ENCODE data around the gene DENND6B. TPM values are rescaled to one million over a fixed set of nuclear protein-coding genes. Genes with fewer than 3 reads are reported as not detected.

The DENND6B gene
- total RNA-seq, 1 experiment from 2014 or later: 11.0 TPM

DNA sequence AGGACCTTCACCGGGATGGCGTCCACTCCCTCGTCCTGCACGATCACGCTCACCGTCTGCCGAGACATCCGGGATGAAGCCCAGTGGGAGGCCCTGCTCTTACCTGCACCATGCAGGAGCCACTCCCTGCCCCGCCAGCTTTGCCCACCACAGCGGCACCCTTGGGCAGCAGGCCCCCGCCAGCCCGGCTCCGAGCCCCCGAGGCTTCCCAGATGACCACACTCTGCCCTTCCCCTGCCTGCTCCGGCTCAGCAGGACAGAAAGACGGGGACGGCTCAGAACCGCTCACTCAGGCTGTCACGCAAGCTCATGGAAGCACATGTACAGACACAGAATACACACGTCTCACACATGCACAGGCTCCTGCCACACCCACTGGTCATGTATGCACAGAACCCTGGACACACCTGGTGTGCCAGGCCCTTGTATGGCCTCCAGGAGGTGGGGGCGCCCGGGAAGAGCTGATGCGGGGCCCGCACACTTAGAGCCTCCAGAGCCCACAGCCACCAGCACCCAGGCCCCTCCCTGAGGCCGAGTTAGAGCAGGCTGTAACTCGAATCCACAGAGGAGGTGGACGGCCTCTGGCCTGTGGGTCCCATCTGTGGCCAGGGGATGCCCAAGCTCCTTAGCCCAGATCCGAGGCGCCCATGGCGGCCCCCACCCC is 47.7 kb downstream of the DENND6B start:
- Histone ChIP-seq H3K4me1 (ENCODE audit: control insufficient read depth in 1 of 2, insufficient read depth in 2 of 2, low read length in 2 of 2) (peaks cover 20 to 41% of the 10 kb centered on the region in 2 experiments), H3K9me3 (ENCODE audit: control insufficient read depth in 1 of 2, insufficient read depth in 1 of 2, low read depth in 1 of 2, low read length in 2 of 2) (peaks cover 4 to 11% of the 10 kb centered on the region in 2 experiments; a peak in 2 of 4 replicates), H3K9me2 (ENCODE audit: insufficient read depth) (no peaks in the 10 kb centered on the region), H2AFZ (ENCODE audit: low read depth, low read length, poor library complexity, severe bottlenecking) (no peak overlapping the region), H3K4me2 (ENCODE audit: low read length) (no peak overlapping the region), H3K9ac (ENCODE audit: low read length) (no peak overlapping the region), H3K36me3 (ENCODE audit: control insufficient read depth in 1 of 2, insufficient read depth in 2 of 2, low read length in 2 of 2) (peaks cover 29 to 78% of the 10 kb centered on the region in 2 experiments), H3K4me3 (replicated peaks in 1 of 2; ENCODE audit: low read depth in 1 of 2, low read length in 2 of 2) (no peak overlapping the region), H3K27me3 (ENCODE audit: insufficient read depth, low read length) (no peaks in the 10 kb centered on the region), H3K27ac (ENCODE audit: low read depth, low read length) (peak overlapping the region; percentile 30; the same call in 1 of the 2 replicates), H3K79me2 (ENCODE audit: insufficient read depth, low read length) (peaks cover 14% of the 10 kb centered on the region; the same call in 1 of the 2 replicates), H4K20me1 (ENCODE audit: insufficient read depth) (no peaks in the 10 kb centered on the region)
- DNase-seq (ENCODE audit: low read depth, low spot score): no peak
- TF ChIP-seq CEBPB (IDR thresholded peaks at IDR 0.05; ENCODE audit: low read depth) (no peak), EZH2phosphoT487 (IDR thresholded peaks at IDR 0.05; ENCODE audit: borderline replicate concordance) (no peak), TCF7L2 (IDR thresholded peaks at IDR 0.05; ENCODE audit: borderline replicate concordance, extremely low read depth, insufficient read depth, insufficient read length) (no peak), FOSL1 (IDR thresholded peaks at IDR 0.05; ENCODE audit: low read depth) (no peak), SIN3A (IDR thresholded peaks at IDR 0.05; ENCODE audit: low read depth) (no peak), YY1 (IDR thresholded peaks at IDR 0.05; ENCODE audit: extremely low read depth, insufficient replicate concordance, low read depth, low read length) (no peak), CBX3 (IDR thresholded peaks at IDR 0.05; ENCODE audit: low read depth) (no peak), ELF1 (IDR thresholded peaks at IDR 0.05; ENCODE audit: borderline replicate concordance, low read depth) (no peak), POLR2A (IDR thresholded peaks at IDR 0.05; ENCODE audit: borderline replicate concordance, extremely low read depth, insufficient read depth, insufficient read length) (no peak), JUND (IDR thresholded peaks at IDR 0.05) (no peak), ZBTB33 (IDR thresholded peaks at IDR 0.05; ENCODE audit: extremely low read depth, insufficient replicate concordance, low read length) (no peak), RAD21 (IDR thresholded peaks at IDR 0.05; ENCODE audit: low read depth) (no peak), ZFX (IDR thresholded peaks at IDR 0.05) (no peak)
- TF ChIP-seq, protein P1, sequence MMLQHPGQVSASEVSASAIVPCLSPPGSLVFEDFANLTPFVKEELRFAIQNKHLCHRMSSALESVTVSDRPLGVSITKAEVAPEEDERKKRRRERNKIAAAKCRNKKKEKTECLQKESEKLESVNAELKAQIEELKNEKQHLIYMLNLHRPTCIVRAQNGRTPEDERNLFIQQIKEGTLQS (IDR thresholded peaks at IDR 0.05): no peak
- POLR2A ChIA-PET: no interaction called here
- no TSS peak for BruUV-seq (replicated peaks)
- RAD21 ChIA-PET (ENCODE audit: low non-redundant PET in 1 of 2, low total read pairs in 2 of 2, uncharacterized antibody in 2 of 2, unreplicated experiment in 2 of 2): no interaction called here
- intact Hi-C loops (cut with micrococcal nuclease): no loop called here
- no peak for ATAC-seq
- CTCF ChIA-PET: no interaction called here
